Activated T-cell treated with anti-CD3 and anti-CD28 coated beads, Interleukin-2, amount 50 U/mL, for 1 hour (primary cell): ENCODE data around the gene MKNK2.
A peak's percentile ranks its signal among the peaks of the same experiment; 100 is the strongest.

Experiments used
- DNase-seq: peaks from one replicate; pipeline ENCODE4 v3.0.0-alpha.2; 2020

The MKNK2 gene

GRCh38 chr19:2056837-2057192 is 5.8 kb upstream of the MKNK2 start:
- no peak for DNase-seq

GRCh38 chr19:2055931-2056836 is 5.1 kb upstream of the MKNK2 start:
- no peak for DNase-seq

DNA sequence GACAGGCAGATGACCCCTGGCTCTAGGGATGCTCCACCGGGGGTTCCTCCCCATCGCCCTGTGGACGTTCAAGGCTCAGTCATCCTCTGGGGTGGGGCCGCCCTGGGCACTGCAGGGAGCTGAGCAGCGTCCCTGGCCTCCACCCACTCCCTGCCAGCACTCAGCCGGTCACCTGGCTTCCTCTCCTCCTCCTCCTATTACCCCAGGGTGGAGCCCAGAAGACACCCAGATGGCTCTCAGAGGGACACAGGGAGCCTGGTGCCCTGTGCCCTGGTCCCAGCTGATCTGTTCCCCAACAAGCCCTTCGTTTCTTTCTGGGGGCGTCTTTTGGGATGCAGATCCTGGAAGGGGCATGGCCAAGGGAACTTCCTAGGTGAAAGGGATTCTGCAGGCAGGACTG is 3.7 kb upstream of the MKNK2 start:
- DNase-seq, result no peak

DNA sequence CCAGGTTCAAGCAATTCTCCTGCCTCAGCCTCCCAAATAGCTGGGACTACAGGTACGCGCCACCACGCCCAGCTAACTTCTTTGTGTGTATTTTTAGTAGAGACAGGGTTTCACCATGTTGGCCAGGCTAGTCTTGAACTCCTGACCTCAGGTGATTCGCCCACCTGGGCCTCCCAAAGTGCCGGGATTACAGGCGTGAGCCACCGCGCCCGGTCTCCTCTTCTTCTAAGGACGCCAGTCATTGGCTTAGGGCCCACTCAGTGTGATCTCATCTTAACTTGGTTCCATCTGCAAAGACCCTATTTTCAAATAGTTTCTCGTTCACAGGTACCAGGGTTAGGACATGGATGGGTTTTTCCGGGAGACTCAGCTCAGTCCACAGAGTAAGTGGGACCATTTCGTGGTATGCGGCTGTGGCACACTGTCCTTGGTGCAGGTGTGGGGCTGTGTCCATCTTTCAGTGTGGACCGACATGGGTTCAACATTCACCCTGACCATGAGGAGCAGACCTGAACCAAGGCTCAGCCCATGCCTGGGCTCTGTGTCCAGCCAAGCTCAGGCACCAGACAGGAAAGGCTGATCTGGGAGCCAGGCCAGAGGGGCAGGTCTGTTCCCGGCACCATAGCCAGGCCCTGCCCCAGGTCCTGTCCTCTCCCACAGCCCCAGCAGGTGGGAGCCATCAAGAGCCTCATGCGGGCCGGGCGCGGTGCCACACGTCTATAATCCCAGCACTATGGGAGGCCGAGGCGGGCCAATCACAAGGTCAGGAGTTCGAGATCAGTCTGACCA is 2.8 kb upstream of the MKNK2 start:
- DNase-seq, result no peak

DNA sequence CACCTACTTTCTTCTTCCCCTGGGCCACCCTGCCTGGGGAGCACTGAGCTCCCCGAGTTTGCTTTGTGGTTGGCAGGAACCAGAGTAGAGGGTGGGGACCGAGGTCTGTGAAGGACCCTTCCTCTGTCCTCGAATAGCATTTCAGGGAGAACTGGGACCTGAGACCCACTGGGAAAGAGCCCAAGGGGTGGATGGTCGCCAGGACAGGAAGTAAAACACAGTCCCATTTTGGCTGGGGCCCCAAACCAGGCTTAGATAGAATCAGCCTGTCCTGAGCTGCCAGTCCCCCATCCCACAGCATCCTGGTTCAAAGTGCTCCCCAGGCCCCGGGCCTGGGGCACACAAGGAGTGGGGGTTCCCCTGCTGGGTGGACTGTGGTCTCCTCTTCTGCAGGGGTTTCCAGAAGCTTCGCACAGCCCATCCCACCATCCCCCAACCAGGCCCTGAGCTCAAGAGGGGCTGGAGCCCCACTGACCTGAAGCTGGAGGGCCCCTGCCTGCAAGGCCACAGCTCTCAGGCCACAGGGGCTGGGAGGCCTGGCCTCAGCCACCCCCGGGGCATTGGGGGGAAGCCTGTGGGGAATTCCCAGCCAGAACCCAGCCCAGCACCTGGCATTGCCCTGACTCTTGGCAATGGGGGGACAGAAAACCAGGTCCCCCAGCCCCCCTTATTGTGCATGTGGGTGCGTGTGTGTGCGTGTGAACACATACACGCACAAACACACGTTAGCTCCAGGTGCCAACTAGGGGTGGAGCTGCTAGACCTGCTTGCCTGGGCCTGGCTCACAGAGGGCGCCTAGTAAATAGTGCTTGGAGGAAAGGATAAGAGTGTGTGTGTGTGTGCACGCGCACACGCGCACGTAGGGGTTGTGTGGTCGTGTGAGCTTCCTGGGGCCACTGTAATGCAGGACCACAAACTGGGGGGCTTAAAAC is 995 bp upstream of the MKNK2 start:
- peak; percentile 50 for DNase-seq

DNA sequence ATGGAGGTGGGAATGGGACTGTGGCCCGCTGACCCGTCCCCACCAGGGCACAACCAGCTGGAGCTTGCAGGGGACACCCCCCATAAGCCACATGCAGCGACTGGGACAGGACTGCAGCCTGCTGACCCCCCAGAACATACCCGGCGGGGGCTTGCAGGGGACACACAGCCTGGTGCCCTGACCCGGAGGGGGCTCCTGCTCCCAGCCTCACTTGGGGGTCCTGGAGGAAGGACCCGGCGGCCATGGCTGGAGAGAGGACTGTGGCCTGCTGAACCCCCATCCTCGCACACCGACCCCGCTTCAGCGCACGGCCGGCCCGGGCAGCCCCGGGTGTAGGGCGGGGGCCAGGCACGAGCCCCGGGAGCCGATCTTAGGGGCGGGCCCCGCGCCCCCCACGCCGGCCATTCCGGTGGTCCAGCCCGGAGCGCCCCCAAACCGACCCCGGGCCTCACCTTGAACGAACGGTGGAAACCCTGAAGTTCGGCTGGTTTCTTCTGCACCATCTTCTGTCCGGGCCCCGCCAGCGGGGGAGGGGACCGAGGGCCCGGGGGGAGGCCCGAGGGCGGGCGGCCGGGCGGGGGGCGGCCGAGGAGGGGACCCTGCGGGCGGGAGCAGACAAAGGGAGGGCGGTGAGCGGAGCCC is 574 bp downstream of the MKNK2 start:
- DNase-seq, result no peak

- DNase-seq, result peak; percentile 68
Measured at GRCh38 chr19:2049741-2050348, 1.2 kb downstream of the MKNK2 start.

GRCh38 chr19:2048959-2049740 is 1.9 kb downstream of the MKNK2 start:
- no peak for DNase-seq

DNA sequence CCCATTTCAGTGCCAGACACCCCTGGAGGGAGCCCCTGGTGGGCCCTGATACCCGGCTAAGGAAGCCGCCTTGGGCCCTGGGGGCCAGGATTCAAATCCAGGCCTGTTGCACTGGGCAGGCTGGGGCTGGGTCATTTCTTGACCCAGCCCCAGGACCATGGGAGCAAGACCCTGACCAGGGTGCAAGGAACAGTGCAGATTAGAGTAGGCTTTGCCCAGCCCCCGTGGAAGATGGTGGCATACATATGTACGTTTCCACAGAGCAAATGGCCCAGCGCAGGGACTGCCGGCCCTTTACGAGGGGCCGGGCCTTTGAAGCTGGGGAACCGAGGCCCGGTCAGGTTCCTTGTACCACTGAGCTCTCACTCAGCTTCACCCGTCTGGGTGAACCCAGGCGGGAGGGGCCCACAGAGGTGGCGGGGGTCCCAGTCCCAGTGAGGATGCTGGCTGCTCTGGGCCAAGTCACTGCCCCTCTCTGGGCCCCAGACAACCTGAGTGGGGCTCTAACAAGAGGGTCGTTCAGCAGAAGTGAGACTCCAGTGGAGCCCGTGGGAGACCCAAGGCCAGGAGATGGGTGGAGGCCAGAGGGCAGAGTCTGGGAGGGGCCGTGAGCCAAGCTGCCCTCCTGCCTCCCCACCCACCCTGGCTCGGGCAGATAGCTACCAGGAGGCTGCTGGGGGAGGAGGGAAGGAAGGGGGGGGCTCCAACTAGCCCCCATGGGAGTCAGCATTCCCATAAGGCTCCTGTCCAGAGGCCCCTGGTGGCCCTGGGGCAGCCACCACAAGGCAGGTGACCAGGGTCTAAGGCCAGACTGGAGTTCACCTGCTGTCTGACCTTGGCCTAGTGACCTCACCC is 2.7 kb downstream of the MKNK2 start:
- no peak for DNase-seq

GRCh38 chr19:2047449-2048103 is 3.5 kb downstream of the MKNK2 start:
- DNase-seq, result no peak

GRCh38 chr19:2047076-2047448 is 4.0 kb downstream of the MKNK2 start:
- no peak for DNase-seq

DNA sequence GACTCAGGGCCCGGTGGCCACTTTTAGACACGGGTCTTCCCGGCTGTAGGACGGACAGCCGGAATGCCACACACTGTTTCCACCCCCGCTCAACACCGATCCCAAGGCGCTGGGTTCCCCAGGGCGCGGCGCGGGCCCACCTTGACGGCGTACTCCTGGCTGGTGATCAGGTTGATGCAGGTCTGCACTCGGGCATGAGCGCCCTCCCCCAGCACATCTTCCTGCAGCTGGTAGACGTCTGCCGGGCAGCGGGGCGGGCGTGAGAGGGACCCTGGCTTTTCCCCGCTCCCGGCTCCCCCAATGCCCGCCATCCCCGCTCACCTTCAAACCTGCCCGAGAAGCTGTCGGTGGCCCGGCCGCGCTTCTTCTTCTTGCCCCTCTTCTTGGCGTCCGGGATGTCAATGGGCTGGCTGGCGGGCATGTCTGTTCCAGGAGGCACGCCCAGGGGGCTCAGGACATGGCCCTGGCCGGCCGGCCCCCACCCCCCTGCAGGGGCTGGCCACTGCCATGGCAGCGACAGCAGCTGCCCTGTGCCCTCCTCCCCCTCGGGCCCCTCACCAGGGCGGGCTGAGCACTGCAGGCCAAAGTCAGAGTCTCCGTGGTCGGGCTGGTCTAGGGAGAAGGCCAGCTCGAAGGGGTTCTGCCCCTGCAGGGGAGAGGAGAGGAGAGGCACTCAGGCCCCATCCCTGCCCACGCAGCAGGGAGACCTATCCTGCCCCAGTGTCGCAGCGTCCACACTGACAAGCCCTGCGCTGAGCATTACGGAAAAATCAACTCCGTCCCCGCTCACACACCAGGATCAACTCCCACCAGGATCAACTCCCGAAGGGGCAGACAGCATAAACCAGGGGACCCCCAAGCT is 4.8 kb downstream of the MKNK2 start:
- DNase-seq, result no peak

- DNase-seq, result no peak
Measured at GRCh38 chr19:2045501-2046045, 5.5 kb downstream of the MKNK2 start.

DNA sequence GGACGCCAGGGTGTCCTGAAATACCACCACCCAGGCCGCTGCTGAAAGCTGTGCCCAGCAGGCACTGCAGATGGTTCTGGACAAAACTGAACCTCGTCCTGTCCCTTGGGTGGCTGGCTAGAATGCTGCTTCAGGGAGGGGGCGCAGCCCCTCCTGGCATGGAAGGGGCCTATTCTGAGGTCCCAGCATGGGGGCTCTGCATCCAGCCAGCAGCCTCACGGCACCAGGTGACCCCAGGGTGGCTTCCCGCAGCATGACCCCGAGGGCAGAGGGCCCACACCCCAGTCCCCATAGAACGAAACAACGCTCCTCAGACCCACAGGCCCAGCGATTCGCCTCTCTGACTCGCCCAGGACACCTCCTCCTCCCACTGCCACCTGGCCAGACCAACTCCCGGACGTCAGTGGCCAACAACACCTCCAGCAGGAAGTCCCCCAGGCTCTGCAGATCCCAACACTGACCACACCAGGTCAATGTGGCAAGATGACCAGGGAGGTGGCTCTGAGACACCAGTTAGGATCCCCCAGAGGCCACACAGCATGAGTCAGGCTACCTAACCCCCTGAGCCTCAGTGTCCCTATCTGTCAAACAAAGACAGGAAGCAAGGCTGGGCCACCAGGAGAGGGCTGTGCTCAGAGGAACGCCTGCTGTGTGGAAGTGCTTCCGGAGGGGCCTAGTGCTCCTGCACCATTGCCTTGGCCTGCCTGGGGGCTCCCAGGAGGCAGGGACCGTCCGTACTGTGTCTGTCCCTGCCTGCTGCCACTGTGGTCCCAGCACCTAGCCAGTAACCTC is 6.1 kb downstream of the MKNK2 start:
- DNase-seq, result no peak

- peak; percentile 36 for DNase-seq
Measured at GRCh38 chr19:2043961-2044708, 6.9 kb downstream of the MKNK2 start.

DNA sequence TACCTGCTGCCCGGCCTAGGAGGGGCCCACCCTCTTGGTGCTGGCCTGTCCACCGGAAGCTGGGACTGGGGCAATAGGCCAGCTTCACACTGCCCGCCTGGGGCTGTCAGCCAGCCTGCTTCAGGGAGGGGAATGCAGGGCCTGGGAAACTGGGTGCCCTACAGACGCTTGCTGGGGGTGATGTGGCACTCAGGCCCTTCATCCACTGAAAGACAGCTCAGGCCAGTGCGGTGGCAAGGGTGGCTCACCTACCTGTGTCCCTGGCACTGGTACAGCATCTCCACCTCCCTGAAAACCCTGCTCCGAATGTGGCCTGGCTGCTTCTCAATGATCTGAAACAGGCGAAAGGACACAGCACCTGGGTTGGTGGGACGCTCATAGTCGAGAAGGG is 7.8 kb downstream of the MKNK2 start:
- DNase-seq, result peak; percentile 32
